Fibroblast of peridontal ligament (primary cell): ENCODE results near the gene NF2.
A peak's percentile ranks its signal among the peaks of the same experiment; 100 is the strongest.
"Not testable (repeated sequence)": the region's sequence is repeated elsewhere in the genome, so short reads cannot be mapped to it uniquely, and the experiment has no call there.

Experiments
- DNase-seq: peaks from one replicate; pipeline ENCODE4 v3.0.0-alpha.2; 2010; ENCODE audit errors: extremely low read depth

NF2 gene

DNA sequence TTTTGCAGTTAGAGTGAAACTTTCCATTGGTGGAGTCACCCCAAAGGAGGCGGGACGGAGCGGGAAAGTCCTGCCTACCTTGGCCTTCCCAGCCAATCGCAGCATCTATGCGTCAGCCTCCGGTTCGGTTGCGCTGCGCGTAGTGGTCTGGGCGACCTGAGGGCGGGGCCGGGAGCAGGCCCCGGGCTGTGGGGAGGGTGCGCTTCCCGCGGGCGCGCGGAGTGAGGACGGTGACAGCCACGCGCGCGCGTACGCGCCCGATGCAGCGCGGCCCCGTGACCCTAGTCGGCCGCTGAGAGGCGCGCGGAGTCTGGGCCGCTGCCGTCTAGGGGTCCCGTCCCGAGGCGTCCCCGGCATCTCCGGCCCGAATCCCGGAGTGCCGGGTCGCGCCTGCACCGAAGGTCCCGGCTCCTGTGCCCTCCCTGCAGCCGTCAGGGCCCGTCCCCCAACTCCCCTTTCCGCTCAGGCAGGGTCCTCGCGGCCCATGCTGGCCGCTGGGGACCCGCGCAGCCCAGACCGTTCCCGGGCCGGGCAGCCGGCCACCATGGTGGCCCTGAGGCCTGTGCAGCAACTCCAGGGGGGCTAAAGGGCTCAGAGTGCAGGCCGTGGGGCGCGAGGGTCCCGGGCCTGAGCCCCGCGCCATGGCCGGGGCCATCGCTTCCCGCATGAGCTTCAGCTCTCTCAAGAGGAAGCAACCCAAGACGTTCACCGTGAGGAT is at the start of gene NF2:
NF2 (plus strand) TSS at position 276 of the 718 bp plus-strand sequence; CDS start at position 642, 366 bp downstream.
- peak; percentile 99 for DNase-seq

DNA sequence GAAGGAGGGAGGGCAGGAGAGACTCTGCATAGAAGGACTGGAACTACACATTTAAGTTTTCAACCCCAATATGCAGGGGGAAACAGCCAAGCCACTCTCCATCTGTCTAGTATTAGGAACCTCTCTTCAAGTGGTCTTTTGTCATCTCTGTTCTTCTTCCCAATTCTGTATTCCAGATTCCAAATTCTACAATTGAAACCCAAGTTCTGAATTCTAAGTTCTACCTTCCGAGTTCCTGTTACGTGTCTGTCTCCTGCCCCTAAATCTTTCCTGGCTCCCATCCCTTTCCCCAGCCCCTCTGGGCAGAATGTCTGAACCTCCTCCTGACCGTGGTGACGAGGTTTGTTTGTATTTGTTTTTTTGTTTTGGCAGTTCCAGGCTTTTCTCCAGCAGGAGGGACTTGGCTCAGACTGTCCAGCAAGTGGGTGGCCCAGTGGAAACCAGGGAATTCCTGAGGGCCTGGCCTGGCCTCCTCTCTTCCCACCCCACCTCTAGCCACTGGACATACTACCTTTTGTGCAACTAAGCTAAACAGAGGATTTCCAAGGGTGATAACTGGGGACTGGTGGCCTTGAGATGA is 48.3 kb upstream of the NF2 start:
- peak; percentile 22 for DNase-seq

DNA sequence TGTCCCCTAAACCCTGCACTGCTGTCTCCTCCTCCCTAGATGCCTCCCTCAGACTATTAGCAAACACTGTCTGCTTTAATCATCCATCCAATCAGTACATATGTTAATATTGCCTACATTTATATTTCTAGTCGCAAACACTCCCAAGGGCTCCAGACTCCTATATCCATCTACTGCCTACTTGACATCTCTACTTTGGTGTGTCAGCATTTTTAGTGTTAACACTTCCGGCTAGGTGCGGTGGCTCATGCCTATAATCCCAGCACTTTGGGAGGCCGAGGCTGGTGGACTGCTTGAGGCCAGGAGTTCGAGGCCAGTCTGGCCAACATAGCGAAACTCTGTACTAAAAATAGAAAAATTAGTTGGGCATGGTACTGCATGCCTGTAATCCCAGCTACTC is 44.4 kb upstream of the NF2 start:
- no peak for DNase-seq

DNA sequence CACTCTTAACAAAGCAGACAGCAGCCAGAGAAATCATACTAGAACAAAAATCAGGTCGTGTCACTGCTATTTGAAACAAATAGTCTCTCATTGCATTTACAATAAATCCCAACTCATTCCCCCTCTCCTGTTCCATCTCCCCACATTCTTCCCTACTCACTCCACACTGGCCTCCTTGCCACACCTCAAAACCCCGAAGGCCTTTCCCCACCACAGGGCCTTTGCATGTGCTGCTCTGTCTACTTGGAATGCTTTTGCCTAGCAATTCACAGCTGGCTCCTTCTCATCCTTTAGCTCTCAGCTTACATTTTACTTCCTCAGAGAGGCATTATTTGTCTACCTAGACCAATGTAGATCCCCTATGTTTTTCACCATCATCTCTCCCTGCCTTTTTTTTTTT is 43.6 kb upstream of the NF2 start:
- DNase-seq = no peak

DNA sequence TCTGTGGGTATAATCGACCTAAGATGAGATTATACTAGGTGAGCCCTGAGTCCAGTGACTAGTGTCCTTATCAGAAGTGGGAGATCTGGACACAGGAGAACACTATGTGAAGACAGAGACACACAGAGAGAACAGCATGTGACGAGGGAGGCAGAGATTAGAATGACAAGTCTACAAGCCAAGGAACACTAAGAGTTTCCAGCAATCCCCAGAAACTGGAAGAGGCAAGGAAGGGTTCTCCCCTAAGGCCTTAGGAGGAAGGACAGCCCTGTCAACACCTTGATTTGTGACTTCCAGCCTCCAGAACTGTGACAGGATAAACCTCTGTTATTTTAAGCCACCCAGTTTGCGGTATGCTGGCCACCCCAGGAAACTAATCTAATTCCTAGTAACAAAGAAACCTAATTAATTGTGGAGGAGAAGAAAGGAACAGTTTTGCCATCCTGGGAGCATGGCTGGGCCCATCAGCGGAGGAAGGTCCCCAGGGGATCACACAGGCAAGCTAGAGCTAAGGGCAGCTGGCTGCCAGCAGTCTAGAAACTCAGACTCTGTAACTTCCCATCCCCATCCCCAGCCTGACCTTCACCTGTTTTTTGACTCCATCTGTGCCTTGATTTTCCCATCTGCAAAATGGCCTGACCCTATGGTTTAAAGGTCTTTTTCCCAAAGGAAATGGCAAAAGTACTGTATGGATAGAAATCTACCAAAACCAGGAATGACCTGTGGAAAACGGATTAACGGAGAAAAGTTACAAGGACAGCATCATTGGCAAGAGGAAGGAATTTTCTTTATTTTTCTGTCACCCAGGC is 39.6 kb upstream of the NF2 start:
- no peak for DNase-seq

DNA sequence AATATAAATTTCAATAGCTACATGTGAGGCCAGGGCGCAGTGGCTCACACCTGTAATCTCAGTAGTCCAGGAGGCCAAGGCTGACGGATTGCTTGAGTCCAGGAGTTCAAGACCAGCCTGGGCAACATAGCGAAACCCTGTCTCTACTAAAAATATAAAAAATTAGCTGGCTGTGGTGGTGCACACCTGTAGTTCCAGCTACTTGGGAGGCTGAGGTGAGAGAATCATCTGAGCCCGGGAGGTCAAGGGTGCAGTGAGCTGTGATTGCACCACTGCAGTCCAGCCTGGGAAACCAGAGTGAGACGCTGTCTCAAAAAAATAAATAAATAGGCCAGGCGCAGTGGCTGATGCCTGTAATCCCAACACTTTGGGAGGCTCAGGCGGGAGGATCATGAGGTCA is 36.9 kb upstream of the NF2 start:
- not testable (repeated sequence) for DNase-seq

DNA sequence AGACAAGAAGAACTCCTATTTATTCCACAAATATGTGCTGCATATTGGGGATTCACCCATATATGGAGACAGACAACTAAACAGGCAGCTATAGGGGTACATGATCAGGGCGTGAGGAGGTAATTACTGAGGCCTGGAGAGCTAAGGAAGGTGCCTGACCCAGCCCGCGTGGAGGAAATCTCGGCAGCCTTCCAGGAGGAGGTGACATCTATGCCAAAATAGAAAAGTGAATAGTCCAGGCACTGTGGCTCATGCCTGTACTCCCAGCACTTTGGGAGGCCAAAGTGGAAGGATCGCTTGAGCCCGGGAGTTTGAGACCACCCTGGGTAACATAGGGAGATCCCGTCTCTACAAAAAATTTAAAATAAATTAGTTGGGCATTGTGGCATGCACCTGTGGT is 36.1 kb upstream of the NF2 start:
- no peak for DNase-seq

DNA sequence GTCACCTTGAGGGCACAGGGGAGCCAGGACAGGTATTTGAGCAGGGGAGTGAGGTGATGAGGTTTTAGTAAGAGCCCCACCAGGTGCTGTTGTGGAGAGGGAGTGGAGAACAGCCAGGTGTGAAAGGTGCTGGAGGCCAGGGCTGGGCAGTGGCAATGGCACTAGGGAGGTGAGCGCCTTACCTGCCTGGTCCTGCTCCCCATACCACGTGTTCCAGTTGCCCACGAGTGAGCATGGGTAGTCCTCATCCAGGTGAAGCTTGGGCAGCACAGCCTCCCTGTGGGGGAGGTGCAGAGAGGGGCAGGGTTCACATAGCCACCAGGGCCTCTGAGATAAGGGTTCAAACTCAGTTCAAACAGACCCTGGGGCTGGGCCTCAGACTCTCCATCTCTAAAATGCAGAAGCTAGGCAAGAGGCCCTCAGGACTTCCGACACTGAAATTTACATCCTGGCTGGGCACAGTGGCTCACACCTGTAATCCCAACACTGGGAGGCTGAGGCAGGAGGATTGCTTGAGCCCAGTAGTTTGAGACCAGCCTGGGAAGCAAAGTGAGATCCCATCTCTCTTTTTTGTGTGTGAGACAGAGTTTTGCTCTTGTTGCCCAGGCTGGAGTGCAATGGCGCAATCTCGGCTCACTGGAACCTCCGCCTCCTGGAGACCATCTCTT is 34.3 kb upstream of the NF2 start:
- DNase-seq = no peak

DNA sequence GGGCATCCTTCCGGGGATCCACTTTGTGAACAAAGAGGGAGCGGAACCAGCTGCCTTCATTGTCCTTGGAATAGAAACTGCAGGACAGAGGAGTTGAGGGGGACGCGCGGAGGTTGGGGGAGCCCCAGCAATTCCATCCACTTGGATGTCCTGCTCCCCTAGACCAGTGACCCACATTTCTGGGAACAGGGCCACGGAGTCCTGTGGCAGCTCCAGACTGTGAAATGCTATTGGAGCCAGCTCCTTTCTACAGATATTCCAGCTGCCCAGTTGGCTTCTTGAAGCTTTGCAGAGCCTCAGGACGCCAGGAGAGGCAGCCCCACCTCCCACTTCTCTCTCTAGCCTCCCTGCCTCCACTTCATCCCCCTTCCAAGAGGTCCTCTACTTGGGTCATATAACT is 33.0 kb upstream of the NF2 start:
- no peak for DNase-seq

DNA sequence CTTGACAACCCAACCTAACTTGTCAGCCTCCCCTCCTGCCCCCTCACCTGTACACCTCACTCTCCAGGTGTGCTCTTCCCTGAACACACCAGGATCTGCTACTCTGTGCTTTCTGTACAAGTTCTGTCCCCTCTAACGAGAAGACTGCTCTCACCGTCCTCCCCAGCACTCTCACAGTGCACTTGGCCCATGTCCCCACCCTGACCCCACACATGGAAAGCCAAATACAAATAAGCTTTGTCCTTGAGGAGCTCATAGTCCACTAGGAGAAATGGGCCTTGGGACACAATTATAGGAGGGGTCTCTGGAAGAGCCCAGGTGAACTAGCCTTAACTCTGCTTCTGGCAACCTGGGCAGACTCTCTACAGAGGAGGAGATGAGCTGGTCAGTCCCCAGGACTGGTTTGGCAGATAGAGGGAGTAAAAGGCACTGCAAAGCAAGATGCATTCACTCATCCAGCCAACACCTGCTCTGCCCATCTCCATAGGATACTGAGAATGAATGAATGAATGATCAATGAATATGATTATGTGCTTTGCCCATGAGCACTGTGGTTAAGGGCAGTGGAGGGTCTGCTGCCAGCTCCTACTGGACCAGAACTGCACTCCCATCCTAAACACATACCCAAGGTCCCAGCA is 32.4 kb upstream of the NF2 start:
- DNase-seq = no peak

DNA sequence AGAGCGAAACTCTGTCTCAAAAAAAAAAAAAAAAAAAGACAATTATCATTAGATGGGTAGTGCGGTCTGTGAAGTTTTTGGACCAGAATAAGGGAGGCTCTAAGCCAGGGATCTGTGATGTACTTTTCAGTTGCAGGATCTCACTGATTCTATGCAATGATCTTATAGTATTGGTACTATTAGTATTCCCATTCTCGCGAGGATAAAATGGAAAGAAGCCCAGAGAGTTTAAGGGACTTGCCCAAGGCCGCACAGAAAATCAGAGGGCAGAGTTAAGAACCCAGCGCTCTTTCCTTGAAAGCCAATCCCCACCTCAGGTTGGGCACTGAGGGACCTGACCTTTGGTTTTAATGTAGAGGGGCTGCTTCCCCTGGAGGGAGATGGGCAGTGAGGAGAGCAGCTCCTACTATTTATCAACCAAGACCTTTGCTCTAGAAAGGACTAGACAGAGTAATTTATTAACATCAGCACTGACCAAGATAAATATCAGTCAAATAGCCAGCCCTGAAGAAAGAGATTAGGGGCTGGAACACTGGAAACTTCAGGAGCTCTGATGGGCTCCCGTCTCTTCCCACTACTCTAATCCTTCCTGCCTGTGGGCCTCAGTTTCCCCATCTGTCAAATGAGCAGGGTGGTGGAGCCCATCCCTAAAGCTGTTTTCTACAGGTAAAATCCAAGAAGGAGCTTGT is 28.5 kb upstream of the NF2 start:
- no peak for DNase-seq

DNA sequence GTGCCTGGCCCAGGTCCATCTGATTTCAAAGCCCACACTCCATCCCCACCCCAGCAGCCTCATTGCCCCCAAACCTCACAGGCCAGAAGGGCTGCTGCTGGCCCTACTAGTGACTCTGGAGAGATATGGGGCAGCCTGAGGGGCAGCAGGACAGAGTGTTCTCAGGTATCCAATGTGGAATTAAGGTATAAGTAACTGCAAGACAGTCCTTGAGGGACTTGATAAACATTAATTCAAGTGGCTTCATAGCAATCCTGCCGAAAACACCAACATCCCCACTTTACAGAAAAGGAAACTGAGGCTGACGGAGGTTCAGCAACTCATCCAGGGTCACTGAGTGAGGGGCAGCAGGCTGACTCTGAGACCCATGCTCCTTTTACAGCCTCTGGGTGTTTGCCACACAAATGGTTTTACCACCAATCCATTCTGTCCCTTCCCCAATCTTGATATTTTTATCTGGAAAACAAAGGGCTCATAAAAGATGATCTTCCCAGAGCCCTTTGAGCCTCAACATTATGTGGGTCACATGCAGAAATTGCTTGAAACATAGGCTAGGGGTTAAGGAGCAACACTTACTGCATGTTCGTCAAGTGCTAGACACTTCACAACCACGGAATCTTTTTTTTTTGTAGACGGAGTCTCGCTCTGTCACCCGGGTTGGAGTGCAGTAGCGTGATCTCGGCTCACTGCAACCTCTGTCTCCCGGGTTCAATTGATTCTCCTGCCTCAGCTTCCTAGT is 24.8 kb upstream of the NF2 start:
- DNase-seq = no peak

DNA sequence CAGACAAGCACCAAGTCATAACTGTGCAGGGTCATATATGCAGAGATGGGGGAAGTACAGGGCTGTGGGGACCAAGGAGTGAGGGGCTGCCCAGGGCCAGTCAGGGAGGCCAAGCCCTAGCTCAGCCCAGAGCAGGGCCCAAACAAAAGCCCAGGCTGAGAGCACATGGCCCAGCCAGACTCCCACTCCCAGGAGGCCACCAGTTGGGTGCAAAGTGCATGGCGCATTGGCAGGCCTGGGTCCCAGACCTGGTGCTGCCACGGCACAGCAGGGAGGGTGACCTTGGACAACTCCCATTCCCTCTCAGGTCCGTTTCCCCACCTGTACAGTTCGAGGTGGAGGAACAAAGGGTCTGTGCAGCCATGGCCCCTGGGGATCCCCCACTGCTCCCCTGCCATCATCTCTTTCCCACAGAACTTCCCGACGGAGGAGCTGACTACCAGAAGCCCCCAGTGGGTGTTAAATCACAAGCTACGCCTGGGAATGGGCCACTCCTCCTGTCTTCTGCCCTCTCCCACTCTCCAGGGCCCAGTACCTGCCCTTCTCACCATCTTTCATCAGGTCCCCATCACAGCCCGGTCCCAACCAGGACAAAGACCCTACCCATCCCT is 23.1 kb upstream of the NF2 start:
- DNase-seq = no peak

DNA sequence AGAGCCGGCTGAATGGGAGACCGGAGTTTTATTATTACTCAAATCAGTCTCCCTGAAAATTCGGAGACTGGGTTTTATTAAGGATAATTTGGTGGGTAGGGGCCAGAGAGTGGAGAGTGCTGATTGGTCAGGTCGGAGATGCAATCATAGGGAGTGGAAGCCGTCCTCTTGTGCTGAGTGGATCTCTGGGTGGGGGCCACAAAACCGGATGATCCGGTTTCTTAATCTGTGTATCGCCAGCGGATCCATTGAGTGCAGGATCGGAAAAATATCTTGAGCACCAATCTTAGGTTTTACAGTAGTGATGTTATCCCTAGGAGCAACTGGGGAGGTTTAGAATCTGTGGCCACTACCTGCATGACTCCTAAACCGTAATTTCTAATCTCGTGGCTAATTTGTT is 21.6 kb upstream of the NF2 start:
- DNase-seq = no peak

DNA sequence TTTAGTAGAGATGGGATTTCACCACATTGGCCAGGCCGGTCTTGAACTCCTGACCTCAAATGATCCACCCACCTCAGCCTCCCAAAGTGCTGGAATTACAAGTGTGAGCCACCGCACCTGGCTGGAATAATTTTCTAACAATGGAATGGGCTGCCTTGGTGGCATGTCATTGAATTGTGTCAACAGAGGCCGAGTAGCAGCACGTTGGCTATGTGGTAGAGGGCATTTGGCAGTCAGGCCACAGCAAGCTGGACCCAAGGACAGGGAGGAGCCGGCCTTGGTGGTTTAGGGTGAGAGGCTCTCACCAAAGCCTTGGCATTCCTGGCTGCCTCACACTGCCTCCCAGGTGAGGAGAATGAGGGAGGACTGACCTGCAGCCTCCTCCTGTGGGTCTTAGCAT is 18.5 kb upstream of the NF2 start:
- no peak for DNase-seq

DNA sequence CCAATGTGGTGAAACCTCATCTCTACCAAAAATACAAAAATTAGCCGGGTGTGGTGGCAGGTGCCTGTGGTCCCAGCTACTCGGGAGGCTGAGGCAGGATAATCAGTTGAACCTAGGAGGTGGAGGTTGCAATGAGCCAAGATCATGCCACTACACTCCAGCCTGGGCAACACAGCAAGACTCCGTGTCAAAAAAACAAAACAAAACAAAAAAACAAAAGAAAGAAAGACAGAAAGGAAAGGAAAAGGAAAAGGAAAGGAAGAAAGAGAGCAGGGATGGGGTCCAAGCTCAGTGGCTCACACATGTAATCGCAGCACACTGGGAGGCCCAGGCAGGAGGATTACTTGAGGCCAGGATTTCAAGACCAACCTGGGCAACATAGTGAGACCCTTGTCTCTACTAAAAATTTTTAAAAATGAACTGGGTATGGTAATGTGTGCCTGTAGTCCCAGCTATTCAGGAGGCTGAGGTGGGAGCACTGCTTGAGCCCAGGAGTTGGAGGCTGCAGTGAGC is 17.2 kb upstream of the NF2 start:
- DNase-seq = not testable (repeated sequence)

DNA sequence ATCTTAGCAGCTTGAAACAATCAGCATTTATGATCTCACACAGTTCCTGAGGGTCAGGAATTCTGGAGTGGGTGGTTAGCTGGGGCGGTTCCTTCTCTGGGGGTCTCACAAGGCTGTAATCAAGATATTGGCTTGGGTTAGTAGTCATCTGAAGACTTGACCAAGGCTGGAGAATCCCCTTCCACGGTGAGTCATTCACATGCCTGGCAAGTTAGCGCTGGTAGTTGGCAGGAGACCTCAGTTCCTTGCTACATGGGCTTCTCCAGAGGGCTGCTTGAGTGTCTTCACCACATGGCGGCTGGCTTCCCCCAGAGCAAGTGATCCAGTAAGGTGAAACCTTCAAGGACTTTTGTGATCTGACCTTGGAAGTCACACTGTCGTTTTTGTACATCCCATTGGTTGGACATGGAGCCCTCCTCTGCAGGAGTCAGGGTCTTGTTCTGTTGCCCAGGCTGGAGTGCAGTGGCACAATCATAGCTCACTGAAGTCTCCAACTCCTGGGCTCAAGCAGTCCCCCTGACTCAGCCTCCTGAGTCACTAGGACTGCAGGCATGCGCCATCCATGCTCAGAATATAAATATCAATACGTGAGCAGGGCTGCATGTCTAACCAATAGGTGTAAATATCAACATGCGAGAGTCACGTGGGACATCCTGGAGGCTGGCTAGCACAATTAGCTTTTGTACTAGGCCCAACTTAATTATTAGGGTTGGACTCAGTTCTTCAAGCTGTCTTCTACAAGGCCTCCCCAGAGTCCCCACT is 15.3 kb upstream of the NF2 start:
- DNase-seq = peak; percentile 96

DNA sequence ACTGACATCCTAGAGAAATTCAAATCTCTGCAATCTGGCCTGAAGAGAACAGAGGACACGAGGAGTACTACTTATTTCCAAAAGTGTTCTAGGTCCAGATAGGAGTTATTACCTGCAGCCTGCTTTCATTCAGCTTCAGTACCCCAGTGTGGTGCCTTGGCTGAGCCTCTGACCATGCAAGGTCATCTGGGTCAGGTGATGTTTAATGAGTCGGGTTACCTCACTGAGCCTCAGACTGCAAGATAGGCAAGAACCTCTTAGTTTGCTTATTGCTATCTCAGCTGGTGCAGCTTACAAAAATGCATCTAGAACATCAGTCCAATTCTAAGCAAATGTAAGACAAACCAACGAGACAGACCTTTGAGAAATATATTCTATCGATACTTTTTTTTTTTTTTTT is 9.5 kb upstream of the NF2 start:
- DNase-seq = no peak

DNA sequence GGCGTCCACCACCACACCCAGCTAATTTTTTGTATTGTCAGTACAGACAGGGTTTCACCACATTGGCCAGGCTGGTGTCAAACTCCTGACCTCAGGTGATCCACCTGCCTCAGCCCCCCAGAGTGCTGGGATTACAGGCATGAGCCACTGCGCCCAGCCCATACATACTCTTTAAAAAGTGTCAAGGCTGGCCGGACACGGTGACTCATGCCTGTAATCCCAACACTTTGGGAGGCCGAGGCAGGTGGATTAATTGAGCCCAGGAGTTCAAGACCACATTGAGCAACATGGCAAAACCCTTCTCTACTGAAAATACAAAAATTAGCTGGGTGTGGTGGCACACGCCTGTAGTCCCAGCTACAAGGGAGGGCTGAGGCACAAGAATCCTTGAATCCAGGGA is 9.0 kb upstream of the NF2 start:
- DNase-seq = not testable (repeated sequence)
